Peyer's patch (tissue), 4 donors: ENCODE results near the gene SYT7.

Source experiments
- CTCF ChIP-seq, 6 experiments: fragments of 450-650 bp in 4 of 6; fragments of 200-600 bp in 2 of 6; sonication (generic) in 1 of 6; IDR thresholded peaks; one replicate each; pipeline ENCODE4 v1.5.1; 2017 to 2019; ENCODE audit warnings: antibody characterized with exemption in 6 of 6, mild to moderate bottlenecking in 3 of 6, moderate library complexity in 1 of 6
- POLR2A ChIP-seq, 2 donors: fragments of 450-650 bp; IDR thresholded peaks; one replicate each; pipeline ENCODE4 v1.5.1; 2017; ENCODE audit warnings: antibody characterized with exemption in 2 of 2, mild to moderate bottlenecking in 2 of 2, moderate library complexity in 2 of 2

DNA sequence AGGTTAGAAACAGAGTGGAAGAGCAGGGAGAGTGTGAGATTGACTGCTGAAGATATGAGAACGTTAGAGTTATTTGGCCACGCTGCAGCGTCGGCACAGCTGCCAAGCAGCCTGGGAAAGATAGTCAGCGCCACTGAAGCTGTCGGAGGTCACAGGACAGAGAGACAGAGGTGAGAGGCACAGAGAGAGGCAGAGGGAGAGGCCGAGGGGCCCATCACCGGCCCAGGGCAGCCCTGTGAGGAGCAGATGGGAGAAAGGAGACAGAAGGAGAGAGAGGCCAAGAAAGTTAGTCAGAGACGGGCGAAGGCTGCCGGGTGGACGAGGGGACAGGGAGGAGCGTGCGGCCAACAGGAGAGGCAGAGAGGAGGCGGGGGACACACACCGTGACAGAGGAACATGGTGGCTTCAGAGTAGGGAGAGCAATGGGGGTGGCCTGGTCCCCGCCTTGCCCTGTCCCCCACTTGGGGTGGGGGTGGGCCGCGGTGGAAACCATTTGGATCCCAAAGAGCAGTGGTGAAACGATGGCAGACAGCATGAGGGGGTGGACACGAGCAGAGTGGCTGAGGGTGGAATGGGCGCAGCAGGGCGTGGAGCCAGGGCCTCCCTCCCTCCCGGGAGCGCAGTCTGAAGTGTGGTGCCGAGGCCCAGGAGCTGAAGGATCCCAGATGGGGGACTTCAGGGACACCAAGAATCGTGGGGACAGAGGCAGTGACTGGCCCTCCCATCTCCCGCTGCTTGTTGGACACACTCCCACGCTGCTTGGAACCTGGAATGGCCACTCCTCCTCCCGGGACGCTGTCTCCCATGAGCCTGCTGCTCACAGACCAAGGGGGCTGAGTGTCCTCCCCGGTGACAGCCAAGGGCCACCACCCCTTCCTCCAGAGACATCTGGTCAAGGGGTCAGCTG, 45.7 kb downstream of the SYT7 start:
- TF ChIP-seq CTCF (IDR thresholded peaks at IDR 0.05) (no peak), POLR2A (IDR thresholded peaks at IDR 0.05) (no peak)
